ENCODE measurements around the gene RAB9A. TPM values are rescaled to one million over a fixed set of nuclear protein-coding genes. Genes with fewer than 3 reads are reported as not detected.

RAB9A gene
- total and polyA plus RNA-seq, 2 of the 8 experiments (the other 6 are each of a cell fraction or from before 2014, with no cell fraction given), result 21.8 to 34.0 TPM

DNA sequence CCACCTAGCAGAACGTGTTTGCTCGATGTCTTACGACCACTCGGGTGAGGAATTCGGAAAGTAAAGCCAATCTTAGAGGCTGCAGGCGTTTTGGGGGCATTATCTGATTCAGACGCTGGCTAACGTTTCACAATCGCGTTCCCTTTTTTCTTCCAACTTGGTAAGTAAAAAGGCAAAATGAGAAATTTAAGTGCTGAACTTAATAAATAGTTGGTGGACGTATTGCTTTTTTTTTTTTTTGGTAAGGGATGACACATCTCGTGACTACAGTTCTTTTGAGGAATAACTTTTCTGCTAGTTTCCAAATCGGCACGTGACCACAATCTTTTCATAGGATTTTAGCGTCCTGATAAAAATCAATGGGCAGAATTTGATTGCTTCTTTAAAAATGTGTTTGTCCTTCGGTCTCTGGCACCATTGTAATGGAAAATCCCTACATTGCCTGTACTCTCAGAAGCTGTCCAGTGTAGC lies 848 bp downstream of the RAB9A start (continued):
- TF ChIP-seq KDM1A (IDR thresholded peaks at IDR 0.05; ENCODE audit: borderline replicate concordance, low read length) (no peak), CBX8 (IDR thresholded peaks at IDR 0.05; ENCODE audit: borderline replicate concordance, low read depth, low read length) (no peak), BRCA1 (IDR thresholded peaks at IDR 0.05; ENCODE audit: low read depth, low read length) (no peak), CBX5 (IDR thresholded peaks at IDR 0.05; ENCODE audit: low read depth, low read length) (no peak), NANOG (IDR thresholded peaks at IDR 0.05; ENCODE audit: insufficient read depth, low read depth, low read length, poor library complexity, severe bottlenecking) (no peak), FOSL1 (IDR thresholded peaks at IDR 0.05; ENCODE audit: insufficient read depth, low read depth, low read length) (no peak), GABPA (IDR thresholded peaks at IDR 0.05; ENCODE audit: borderline replicate concordance, insufficient read depth, low read length) (no peak)

Data from H1 (cell line).